ENCODE results near the gene CLSTN1. TPM values are rescaled to one million over a fixed set of nuclear protein-coding genes. Genes with fewer than 3 reads are reported as not detected.
"Not testable (repeated sequence)": the region's sequence is repeated elsewhere in the genome, so short reads cannot be mapped to it uniquely, and the experiment has no call there.

The CLSTN1 gene
- total RNA-seq, 1 donor from 2014 or later, result 130 TPM

- Mint-ChIP-seq H3K9me3 (ENCODE audit: low read depth) (no peaks in the 10 kb centered on the region), H3K27me3 (no peaks in the 10 kb centered on the region), H3K36me3 (ENCODE audit: insufficient read depth) (peaks cover 6% of the 10 kb centered on the region), H3K4me1 (ENCODE audit: low read depth) (peaks cover 22% of the 10 kb centered on the region), H3K4me3 (ENCODE audit: low read depth) (no peak overlapping the region), H3K27ac (no peak overlapping the region)
- no peak for DNase-seq (ENCODE audit: low spot score, unreplicated experiment)
- no peak for TF ChIP-seq CTCF (IDR thresholded peaks at IDR 0.05; ENCODE audit: unreplicated experiment)
These were observed 25.3 kb downstream of the CLSTN1 start for GRCh38 chr1:9798236-9799130.

DNA sequence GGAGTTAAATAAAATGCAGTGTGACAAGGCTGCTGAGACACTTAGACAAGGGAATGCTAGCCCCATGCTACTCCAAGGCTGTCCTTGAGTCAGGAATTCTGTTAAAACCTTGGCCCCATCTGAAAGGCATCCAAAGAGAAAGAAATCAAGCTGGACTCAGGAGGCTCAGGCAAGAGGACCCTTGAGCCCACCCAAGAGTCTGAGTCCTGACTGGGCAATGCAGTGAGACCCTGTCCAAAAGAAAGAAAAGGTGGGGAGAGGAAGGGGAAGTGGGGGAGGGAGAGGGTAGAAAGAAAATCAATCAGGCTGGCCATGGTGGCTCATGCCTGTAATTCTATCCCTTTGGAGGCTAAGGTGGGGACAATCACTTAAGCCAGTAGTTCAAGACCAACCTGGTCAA is 26.7 kb downstream of the CLSTN1 start:
- Mint-ChIP-seq H3K9me3 (ENCODE audit: low read depth) (no peaks in the 10 kb centered on the region), H3K4me3 (ENCODE audit: low read depth) (no peak overlapping the region), H3K27me3 (no peaks in the 10 kb centered on the region), H3K27ac (no peak overlapping the region), H3K4me1 (ENCODE audit: low read depth) (peaks cover 30% of the 10 kb centered on the region), H3K36me3 (ENCODE audit: insufficient read depth) (peaks cover 6% of the 10 kb centered on the region)
- TF ChIP-seq CTCF (IDR thresholded peaks at IDR 0.05; ENCODE audit: unreplicated experiment), result no peak
- DNase-seq (ENCODE audit: low spot score, unreplicated experiment), result no peak

GRCh38 chr1:9794081-9794480 is 29.7 kb downstream of the CLSTN1 start:
- H3K4me1 Mint-ChIP-seq (ENCODE audit: low read depth), result peaks cover 27% of the 10 kb centered on the region

DNA sequence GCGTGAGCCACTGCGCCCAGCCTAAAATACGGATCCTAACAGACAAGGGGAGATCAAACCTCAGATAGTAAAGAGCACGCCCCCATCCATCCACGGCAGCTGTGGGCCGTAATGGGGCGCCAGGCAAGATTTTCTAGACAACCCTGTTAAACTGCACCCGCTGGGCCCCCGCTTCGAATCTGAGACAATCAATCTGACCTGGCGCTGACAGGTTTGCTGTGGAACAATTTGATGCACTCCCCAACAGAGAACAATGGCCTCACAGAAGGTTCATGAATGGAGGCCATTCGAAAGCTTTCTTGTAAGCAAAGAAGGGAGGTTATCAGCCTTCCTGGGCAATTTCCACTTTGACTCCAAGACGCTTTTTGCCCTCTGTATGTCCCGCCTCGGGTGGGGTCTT is 30.5 kb downstream of the CLSTN1 start:
- peaks cover 27% of the 10 kb centered on the region for H3K4me1 Mint-ChIP-seq (ENCODE audit: low read depth)
- peaks cover 10% of the 10 kb centered on the region for H3K36me3 Mint-ChIP-seq (ENCODE audit: insufficient read depth)
- H3K27ac Mint-ChIP-seq, result peak overlapping the region; percentile 77
- H3K4me3 Mint-ChIP-seq (ENCODE audit: low read depth), result no peak overlapping the region
- no peak for DNase-seq (ENCODE audit: low spot score, unreplicated experiment)
- no peaks in the 10 kb centered on the region for H3K27me3 Mint-ChIP-seq
- TF ChIP-seq CTCF (IDR thresholded peaks at IDR 0.05; ENCODE audit: unreplicated experiment), result no peak
- no peaks in the 10 kb centered on the region for H3K9me3 Mint-ChIP-seq (ENCODE audit: low read depth)

More at GRCh38 chr1:9794081-9794480, 29.7 kb downstream of the CLSTN1 start:
- Mint-ChIP-seq H3K9me3 (ENCODE audit: low read depth) (no peaks in the 10 kb centered on the region), H3K4me3 (ENCODE audit: low read depth) (no peak overlapping the region), H3K36me3 (ENCODE audit: insufficient read depth) (peaks cover 8% of the 10 kb centered on the region), H3K27ac (peak overlapping the region; percentile 67), H3K27me3 (no peaks in the 10 kb centered on the region)
- no peak for TF ChIP-seq CTCF (IDR thresholded peaks at IDR 0.05; ENCODE audit: unreplicated experiment)
- DNase-seq (ENCODE audit: low spot score, unreplicated experiment), result no peak

DNA sequence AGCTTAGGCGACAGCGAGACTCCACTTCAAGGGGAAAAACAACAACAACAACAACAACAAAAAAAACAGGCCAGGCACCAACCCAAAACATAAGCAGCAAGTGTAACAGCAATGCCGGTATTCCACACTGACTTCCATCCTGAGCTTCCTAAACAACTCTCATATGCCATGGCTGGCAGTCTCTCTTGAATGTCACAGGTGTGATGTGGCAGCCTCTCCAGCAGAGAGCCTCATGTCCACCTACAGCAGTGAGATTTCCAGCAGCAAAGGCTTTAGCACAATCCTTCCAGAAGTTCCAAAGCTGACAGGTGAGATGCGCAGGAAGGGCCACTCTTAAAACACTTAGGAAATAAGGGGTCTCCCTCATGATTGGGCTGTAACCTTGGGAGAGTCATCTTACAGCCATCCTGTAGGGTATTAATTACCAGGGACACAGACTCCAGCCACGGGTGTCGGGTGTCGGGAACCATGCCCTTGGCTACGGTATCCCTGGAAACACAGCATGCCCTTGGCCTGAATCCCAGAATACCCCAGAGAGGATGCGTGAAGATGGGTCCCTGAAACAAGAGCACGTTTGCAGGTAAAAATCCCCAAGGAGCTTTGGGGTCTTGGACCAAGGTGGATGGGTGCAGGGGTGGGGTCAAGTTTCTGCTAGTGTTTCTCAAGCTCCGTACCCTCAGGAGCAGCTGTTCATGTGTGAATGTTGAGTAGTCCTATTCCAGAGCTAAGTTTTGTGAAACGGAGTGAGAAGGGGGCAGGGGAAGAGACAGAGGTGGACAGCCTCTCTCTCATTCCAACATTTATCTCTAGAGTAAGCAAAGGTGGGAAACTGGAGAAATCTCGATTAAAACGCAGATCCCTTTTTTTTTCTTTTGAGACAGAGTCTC is 31.4 kb downstream of the CLSTN1 start:
- Mint-ChIP-seq H3K4me3 (ENCODE audit: low read depth) (no peak overlapping the region), H3K36me3 (ENCODE audit: insufficient read depth) (peaks cover 10% of the 10 kb centered on the region), H3K27me3 (no peaks in the 10 kb centered on the region), H3K9me3 (ENCODE audit: low read depth) (no peaks in the 10 kb centered on the region), H3K4me1 (ENCODE audit: low read depth) (peaks cover 27% of the 10 kb centered on the region), H3K27ac (peak overlapping the region; percentile 77)
- TF ChIP-seq CTCF (IDR thresholded peaks at IDR 0.05; ENCODE audit: unreplicated experiment), result peak; percentile 19
- DNase-seq (ENCODE audit: low spot score, unreplicated experiment), result no peak

GRCh38 chr1:9789700-9790099 is 34.1 kb downstream of the CLSTN1 start:
- not testable (repeated sequence) for DNase-seq (ENCODE audit: low spot score, unreplicated experiment); H3K27ac Mint-ChIP-seq; H3K27me3 Mint-ChIP-seq; H3K9me3 Mint-ChIP-seq (ENCODE audit: low read depth); H3K36me3 Mint-ChIP-seq (ENCODE audit: insufficient read depth); H3K4me3 Mint-ChIP-seq (ENCODE audit: low read depth)
- peaks cover 21% of the 10 kb centered on the region for H3K4me1 Mint-ChIP-seq (ENCODE audit: low read depth)
